Activated CD4-positive, alpha-beta T cell treated with anti-CD3 and anti-CD28 coated beads, Interleukin-2, amount 50 U/mL, for 24 hours (primary cell): ENCODE results near the gene FKBP9.
A peak's percentile ranks its signal among the peaks of the same experiment; 100 is the strongest.
"Not testable (repeated sequence)": the region's sequence is repeated elsewhere in the genome, so short reads cannot be mapped to it uniquely, and the experiment has no call there.

Source experiments
- DNase-seq, 2 donors: peaks; one replicate each; pipeline ENCODE4 v3.0.0-alpha.2; 2020; ENCODE audit warnings: low read depth in 1 of 2, low spot score in 1 of 2

Gene FKBP9

GRCh38 chr7:32957326-32958045 is at the start of gene FKBP9:
TSS of gene FKBP9 (plus strand) at chr7:32957440. CDS start at chr7:32957574, 134 bp downstream.
- DNase-seq: no peak

GRCh38 chr7:32910195-32910594 is 47.0 kb upstream of the FKBP9 start:
- no peak for DNase-seq

GRCh38 chr7:32914184-32914583 is 43.1 kb upstream of the FKBP9 start:
- DNase-seq: no peak

GRCh38 chr7:32915041-32915536 is 42.2 kb upstream of the FKBP9 start:
- DNase-seq: no peak

- no peak for DNase-seq
Observed at GRCh38 chr7:32916006-32916405, 41.2 kb upstream of the FKBP9 start.

- DNase-seq: not testable (repeated sequence)
Observed at GRCh38 chr7:32916994-32917393, 40.2 kb upstream of the FKBP9 start.

- DNase-seq: no peak
Observed at GRCh38 chr7:32921896-32922295, 35.3 kb upstream of the FKBP9 start.

- DNase-seq: no peak
Observed at GRCh38 chr7:32928785-32929298, 28.4 kb upstream of the FKBP9 start.

- no peak for DNase-seq
Observed at GRCh38 chr7:32929430-32930143, 27.7 kb upstream of the FKBP9 start.

- no peak for DNase-seq
Observed at GRCh38 chr7:32930378-32930777, 26.9 kb upstream of the FKBP9 start.

GRCh38 chr7:32935558-32935957 is 21.7 kb upstream of the FKBP9 start:
- no peak for DNase-seq

GRCh38 chr7:32936689-32937088 is 20.6 kb upstream of the FKBP9 start:
- DNase-seq: no peak

GRCh38 chr7:32937344-32938174 is 19.7 kb upstream of the FKBP9 start:
- DNase-seq: no peak

GRCh38 chr7:32941181-32941580 is 16.1 kb upstream of the FKBP9 start:
- DNase-seq: no peak

GRCh38 chr7:32941681-32942414 is 15.4 kb upstream of the FKBP9 start:
- no peak for DNase-seq

GRCh38 chr7:32942415-32943251 is 14.6 kb upstream of the FKBP9 start:
- peak; percentile 26 for DNase-seq

GRCh38 chr7:32943252-32944030 is 13.8 kb upstream of the FKBP9 start:
- no peak for DNase-seq

GRCh38 chr7:32947420-32947983 is 9.7 kb upstream of the FKBP9 start:
- no peak for DNase-seq

- no peak for DNase-seq
Observed at GRCh38 chr7:32948202-32948601, 9.0 kb upstream of the FKBP9 start.
